Left ventricle myocardium inferior (tissue), 1 donor: ENCODE measurements around the gene ATG101. TPM values are rescaled to one million over a fixed set of nuclear protein-coding genes. Genes with fewer than 3 reads are reported as not detected.

Source experiments
- DNase-seq: peaks from one replicate; pipeline ENCODE4 v3.0.0-alpha.2; 2020
- H3K27ac ChIP-seq: fragments of 200-600 bp; replicated peaks from 2 replicates; pipeline ENCODE4 v1.8.0; 2021
- H3K27me3 ChIP-seq: fragments of 200-600 bp; 2 replicates; pipeline ENCODE4 v1.8.0; 2021; ENCODE audit warnings: low read depth
- H3K36me3 ChIP-seq: fragments of 200-600 bp; 2 replicates; pipeline ENCODE4 v1.8.0; 2021
- H3K4me1 ChIP-seq: fragments of 200-600 bp; 2 replicates; pipeline ENCODE4 v1.8.0; 2021
- H3K4me3 ChIP-seq: fragments of 200-600 bp; 2 replicates; pipeline ENCODE4 v1.8.0; 2021; ENCODE audit warnings: mild to moderate bottlenecking, moderate library complexity
- H3K9me3 ChIP-seq: fragments of 200-600 bp; replicated peaks from 2 replicates; pipeline ENCODE4 v1.8.0; 2021
- CTCF ChIP-seq: fragments of 200-600 bp; IDR thresholded peaks from 2 replicates; pipeline ENCODE4 v1.8.0; 2021; ENCODE audit warnings: antibody characterized with exemption, mild to moderate bottlenecking, borderline replicate concordance
- intact Hi-C: fragments of 100-400 bp; cut with micrococcal nuclease; formaldehyde crosslinking; loops from one replicate; pipeline ENCODE4 v1.11.0; 2022
- total RNA-seq: library from RNA; stranded (reverse); fragmentation: NEBNext Ultra II Directional; extraction: Animal tissue kit (Norgen Biotek cat#: 25700); gene quantifications from one replicate; pipeline ENCODE4 v1.2.1, GENCODE V29; 2021
- donor health status: DM: no; HTN: yes; CAD: no; lungs with severe emphysema.

Gene ATG101
- total RNA-seq, 1 donor from 2014 or later, result 23.8 TPM

- H3K4me1 ChIP-seq, result peaks cover 34% of the 10 kb centered on the region
- peaks cover 20% of the 10 kb centered on the region for H3K27me3 ChIP-seq
- no peak for TF ChIP-seq CTCF
- peaks cover 22% of the 10 kb centered on the region for H3K36me3 ChIP-seq
- peak overlapping the region; percentile 33 for H3K4me3 ChIP-seq
- peak overlapping the region; percentile 80 for H3K27ac ChIP-seq
- intact Hi-C loops, result loop anchor here (5.0 kb wide), 1 partner anchor 54 kb away; no protein-coding TSS in a partner anchor
- H3K9me3 ChIP-seq, result no peaks in the 10 kb centered on the region
- no peak for DNase-seq
These were observed 11.5 kb downstream of the ATG101 start for GRCh38 chr12:52081263-52081733.

- H3K4me1 ChIP-seq, result peaks cover 34% of the 10 kb centered on the region
- intact Hi-C loops, result loop anchor here (5.0 kb wide), 1 partner anchor 55 kb away; no protein-coding TSS in a partner anchor
These were observed 12.4 kb downstream of the ATG101 start for GRCh38 chr12:52082026-52082668.

GRCh38 chr12:52082669-52082987, 12.8 kb downstream of the ATG101 start:
- H3K27ac ChIP-seq, result peak overlapping the region; percentile 80
- DNase-seq, result no peak
- peaks cover 9% of the 10 kb centered on the region for H3K36me3 ChIP-seq
- H3K4me1 ChIP-seq, result peaks cover 34% of the 10 kb centered on the region
- H3K9me3 ChIP-seq, result no peaks in the 10 kb centered on the region
- TF ChIP-seq CTCF, result no peak
- no peak overlapping the region for H3K4me3 ChIP-seq
- H3K27me3 ChIP-seq, result peaks cover 33% of the 10 kb centered on the region
- intact Hi-C loops, result loop anchor here (5.0 kb wide), 1 partner anchor 55 kb away; no protein-coding TSS in a partner anchor

More at GRCh38 chr12:52082026-52082668, 12.4 kb downstream of the ATG101 start:
- Histone ChIP-seq H3K36me3 (peaks cover 14% of the 10 kb centered on the region), H3K27ac (peak overlapping the region; percentile 80), H3K4me3 (peak overlapping the region; percentile 33), H3K9me3 (no peaks in the 10 kb centered on the region), H3K27me3 (peaks cover 28% of the 10 kb centered on the region)
- TF ChIP-seq CTCF, result no peak
- DNase-seq, result peak; percentile 51

GRCh38 chr12:52082988-52083637, 13.3 kb downstream of the ATG101 start:
- H3K27me3 ChIP-seq, result peaks cover 38% of the 10 kb centered on the region
- H3K4me1 ChIP-seq, result peaks cover 34% of the 10 kb centered on the region
- peak; percentile 99 for TF ChIP-seq CTCF
- H3K27ac ChIP-seq, result peak overlapping the region; percentile 80
- intact Hi-C loops, result loop anchor here (5.0 kb wide), 1 partner anchor 56 kb away; no protein-coding TSS in a partner anchor
- peaks cover 4% of the 10 kb centered on the region for H3K36me3 ChIP-seq
- no peak overlapping the region for H3K4me3 ChIP-seq
- no peaks in the 10 kb centered on the region for H3K9me3 ChIP-seq
- peak; percentile 51 for DNase-seq

GRCh38 chr12:52083638-52083996, 13.8 kb downstream of the ATG101 start:
- H3K4me1 ChIP-seq, result peaks cover 34% of the 10 kb centered on the region
- H3K27ac ChIP-seq, result no peak overlapping the region

More at GRCh38 chr12:52083638-52083996, 13.8 kb downstream of the ATG101 start:
- Histone ChIP-seq H3K27me3 (peaks cover 43% of the 10 kb centered on the region), H3K36me3 (no peaks in the 10 kb centered on the region), H3K9me3 (no peaks in the 10 kb centered on the region), H3K4me3 (no peak overlapping the region)
- intact Hi-C loops, result loop anchor here (5.0 kb wide), 1 partner anchor 56 kb away; no protein-coding TSS in a partner anchor
- DNase-seq, result no peak
- peak; percentile 27 for TF ChIP-seq CTCF
